GM19397 (cell line): ENCODE measurements around the gene PRKCA.

Experiments
- ATAC-seq: cut with Tn5 transposase; IDR thresholded peaks from one replicate; pipeline ENCODE4 v1.9.1; 2021; ENCODE audit warnings: mild to moderate bottlenecking, moderate library complexity; ENCODE audit not compliant: unreplicated experiment

The PRKCA gene

DNA sequence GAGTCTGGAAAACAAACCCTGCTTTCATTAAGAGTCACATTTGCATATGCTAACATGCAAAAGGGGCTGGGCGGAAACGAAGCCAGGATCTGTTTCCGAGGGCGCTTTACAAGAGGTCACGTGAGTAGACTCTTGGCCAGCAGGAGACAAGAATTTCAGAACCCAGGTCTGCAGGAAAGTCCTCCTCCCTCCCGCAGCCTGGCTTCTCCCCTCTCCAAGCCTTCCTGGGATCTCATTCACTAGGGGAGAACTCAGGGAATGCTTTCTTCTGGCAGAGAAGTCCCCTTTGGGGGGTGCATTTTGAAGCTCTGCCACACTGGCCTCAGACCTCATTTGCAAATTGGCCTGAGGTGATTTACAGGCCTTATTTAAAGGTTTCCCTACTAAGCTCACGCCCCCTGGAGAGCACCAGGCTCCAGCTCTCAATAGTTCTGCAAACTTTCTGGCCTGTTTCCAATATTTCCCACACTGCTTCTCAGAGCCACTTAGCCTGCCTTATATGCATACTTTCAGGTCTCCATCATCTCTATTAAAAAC lies 475.3 kb downstream of the PRKCA start:
- no peak for ATAC-seq

DNA sequence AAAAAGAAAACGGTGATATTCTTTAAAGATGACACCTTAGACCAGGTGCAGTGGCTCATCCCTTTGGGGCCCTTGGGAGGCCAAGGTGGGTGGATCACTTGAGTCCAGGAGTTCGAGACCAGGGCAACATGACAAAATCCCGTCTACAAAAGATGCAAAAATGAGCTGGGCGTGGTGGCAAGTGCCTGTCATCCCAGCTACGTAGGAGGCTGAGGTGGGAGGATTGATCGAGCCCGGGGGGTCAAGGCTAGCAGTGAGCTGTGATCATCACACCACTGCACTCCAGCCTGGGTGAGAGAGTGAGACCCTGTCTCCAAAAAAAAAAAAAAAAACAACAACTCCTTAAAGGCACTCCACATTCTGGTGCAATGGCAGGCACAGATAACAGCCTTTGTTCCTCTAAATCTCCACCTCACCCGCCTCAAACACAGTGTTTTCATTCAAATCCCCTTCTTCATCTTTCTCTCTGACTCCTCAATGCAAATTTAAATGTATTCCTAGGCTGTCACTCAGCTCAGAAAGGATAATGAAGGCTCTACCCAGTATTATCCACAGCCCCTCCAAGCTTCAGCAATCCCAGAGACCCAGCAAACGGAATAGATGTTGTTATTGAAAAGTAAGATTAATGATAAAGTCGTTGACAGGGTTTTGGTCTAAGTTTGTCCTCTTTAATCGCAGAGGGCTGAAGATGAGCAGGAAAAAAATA lies 476.3 kb downstream of the PRKCA start:
- ATAC-seq, result no peak

DNA sequence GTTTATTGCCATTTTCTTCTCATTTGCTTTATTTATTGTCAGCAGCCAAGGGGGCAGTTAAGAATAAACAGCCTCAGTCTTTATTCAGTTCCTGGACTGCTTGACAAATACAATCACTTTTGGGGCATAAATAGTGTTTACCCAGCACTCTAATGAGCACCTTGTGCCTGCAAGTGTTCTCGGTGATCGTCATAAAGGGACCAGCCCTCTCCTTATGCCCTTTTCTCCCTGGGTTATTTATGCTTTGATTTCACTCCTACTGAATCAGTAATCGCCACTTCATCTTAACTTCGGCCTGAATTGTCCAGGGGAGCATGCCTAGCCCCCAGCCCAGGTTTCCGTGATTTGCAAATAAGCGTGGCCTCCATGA lies 476.8 kb downstream of the PRKCA start:
- ATAC-seq, result no peak

DNA sequence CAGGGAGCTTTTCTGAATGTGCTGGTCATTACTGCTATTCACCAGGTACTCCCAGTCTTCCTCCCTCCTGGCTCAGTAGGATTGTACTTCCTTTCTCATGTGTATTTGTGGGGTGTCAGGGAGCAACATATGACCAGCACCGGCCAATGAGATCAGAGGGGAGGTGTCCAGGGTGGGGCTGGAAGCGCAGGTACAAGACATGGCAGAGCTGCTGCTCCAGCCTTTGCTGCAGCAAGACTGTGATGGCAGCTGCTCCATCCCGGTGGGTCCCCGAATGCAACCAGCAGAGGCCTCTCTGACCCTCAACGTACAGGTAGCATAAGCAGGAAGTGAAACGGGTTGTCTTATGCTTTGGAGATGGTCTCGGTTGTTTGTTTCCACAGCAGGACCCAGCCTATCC lies 478.7 kb downstream of the PRKCA start:
- ATAC-seq, result no peak

DNA sequence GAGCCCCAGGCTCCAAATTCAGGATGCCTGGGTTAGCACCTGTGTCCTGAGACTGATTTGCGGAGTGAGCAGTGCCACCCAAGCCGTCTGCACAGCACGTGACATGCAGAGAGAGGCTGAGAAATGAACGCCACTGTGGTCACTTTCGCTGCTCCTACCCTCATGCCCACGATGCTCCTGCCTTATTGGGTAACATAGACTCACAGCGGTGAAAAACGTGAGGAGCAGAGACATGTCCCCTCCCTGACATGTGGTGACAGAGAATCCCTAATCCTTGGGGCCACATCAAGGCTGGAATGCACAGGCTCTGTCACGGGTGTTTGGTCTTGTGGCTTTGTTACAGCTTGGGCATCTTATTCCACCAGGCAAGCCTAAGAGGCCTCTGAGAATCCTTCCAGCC lies 480.4 kb downstream of the PRKCA start:
- ATAC-seq, result no peak

DNA sequence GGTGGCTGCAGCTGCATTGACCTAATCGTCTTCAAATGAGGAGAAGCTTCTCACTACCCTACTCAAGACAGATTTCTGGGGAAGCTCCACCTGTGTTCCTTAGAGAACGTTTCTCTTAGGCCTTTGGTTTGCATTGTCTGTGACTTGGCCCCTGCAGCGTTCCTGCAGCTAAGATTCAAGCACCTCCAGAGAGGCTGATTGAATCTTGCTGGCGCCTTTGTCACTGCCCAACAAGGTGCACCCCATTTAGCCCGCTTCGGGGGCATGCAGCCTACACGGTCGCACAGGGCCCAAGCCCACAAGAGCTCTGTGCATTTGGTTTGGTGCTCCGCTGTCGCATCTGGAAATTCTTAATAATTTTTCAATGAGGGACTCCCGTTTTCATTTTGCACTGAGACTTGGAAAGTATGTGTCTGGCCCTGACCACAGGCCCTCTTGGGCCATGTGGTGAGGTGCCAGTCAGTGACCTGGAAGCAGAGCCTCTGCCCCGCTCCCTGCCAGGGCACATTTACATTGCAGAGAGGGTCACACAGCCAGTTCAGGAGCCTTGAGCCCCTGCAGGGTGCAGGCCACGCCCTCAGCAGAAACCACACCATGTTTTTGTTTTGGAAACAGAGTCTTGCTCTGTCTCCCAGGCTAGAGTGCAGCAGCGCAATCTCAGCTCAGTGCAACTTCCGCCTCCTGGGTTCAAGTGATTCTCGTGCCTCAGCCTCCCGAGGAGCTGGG lies 481.4 kb downstream of the PRKCA start:
- no peak for ATAC-seq

DNA sequence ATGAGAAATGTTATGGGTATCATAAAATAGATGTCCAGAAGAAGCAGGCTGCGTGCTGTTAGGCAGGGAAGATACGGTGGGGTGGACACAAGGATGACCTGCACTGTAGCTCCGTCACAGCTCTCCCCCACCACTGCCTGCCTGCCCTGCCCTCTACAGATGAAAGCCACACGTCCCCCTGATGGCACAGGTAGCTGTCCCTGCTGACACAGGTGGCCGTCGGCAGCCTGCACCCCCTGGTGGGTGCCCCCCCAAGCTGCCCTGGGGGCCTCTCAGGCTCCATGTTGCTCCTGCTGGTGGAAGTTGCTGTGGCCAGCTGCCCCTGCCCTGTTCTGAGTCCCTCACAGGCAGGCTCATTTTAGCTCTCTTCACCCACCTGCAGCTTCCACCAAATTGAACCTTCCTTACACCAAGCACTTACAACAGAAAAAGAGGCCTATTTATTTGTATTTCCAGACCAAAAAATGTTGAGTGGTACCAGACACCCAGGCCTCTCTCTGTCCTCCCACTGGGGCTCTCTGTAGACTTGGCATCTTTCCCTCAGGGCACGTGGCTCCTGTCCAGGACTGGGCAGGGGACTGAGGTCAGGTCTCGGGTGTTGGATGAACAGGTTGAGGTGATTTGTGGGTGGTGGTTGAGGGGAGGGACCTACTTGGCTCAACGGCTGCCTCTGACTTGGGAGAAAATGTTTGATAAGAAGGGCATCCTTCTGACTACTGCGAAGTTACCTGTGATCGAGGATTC lies 482.4 kb downstream of the PRKCA start:
- ATAC-seq, result no peak

DNA sequence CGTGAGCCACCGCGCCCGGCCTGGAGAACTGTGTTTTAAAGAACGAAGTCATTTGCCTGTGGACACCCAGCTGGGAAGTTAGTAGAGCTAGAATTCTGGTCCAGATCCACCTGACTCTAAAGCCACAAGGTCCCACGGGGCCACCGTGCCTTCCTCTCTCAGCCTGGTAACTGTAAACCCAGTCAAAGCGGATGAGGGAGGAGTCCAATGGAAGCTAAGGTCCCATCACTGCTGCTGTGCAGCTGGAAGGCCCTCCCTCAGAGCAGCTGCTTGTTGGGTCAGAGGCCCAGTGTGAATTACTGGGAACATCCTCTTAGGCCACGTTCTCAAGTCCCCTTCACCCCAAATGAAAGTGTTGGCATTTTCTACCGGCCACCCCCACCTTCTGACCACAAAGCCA lies 483.7 kb downstream of the PRKCA start:
- ATAC-seq, result no peak

DNA sequence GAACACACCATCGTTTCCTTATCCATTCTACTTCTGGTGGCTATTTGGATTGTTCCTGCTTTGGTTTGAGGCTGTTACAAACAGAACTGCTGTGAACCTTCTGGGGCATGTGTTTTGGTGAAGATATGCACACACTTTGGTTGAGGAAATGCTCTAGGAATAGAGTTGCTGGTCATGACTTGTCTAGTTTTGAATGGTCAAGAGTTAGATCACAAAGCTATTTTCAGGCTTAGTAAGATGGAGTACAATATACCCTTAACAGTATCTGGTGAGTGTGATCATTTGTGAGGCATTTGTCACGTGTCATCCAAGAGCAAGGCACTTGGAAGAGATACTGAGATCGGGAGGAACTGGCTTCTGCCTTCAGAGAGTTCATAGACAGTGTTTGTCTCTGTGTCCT lies 485.5 kb downstream of the PRKCA start:
- ATAC-seq, result no peak

DNA sequence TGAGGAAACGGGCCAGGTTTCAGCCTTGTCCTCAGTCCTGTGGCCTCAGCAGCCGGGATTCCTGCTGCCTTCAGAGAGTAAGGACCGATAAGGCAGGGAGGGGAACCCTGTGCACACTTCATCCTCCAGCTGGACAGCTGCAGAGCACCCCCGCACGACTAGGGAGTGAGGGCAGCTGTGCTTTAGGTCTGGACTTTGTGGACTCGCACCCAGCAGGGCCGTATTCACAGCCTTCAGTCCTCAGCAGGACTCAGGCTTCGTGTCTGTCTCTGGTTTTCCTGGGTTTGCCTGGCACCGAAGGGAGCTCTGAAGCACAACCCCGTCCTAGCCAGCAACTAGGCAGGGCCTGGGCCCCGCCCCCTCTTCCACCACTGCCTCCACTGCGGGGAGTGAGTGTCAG lies 486.7 kb downstream of the PRKCA start:
- ATAC-seq, result no peak

DNA sequence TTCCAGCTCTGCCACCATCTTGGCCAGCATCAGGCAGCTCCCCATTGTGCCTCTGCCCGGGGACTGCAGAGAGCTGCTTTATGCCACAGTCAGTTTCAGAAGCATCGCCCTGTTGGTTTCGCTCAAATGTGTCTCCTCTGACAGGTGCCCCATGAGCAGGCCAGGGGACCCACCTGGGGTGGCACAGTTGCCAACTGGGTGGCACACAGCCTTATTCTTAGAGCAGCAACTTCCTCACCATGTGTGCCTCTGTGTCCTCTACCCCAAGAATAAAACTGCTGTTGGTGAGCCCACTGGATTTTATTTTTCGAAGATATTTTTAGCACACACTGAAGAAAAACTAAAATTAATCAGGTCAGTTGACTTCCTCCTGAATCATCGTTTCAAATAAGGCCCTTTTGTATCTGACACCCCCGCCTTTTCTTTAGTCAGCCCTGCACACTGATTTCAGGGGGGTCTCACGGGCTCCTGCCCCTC lies 487.6 kb downstream of the PRKCA start:
- no peak for ATAC-seq

DNA sequence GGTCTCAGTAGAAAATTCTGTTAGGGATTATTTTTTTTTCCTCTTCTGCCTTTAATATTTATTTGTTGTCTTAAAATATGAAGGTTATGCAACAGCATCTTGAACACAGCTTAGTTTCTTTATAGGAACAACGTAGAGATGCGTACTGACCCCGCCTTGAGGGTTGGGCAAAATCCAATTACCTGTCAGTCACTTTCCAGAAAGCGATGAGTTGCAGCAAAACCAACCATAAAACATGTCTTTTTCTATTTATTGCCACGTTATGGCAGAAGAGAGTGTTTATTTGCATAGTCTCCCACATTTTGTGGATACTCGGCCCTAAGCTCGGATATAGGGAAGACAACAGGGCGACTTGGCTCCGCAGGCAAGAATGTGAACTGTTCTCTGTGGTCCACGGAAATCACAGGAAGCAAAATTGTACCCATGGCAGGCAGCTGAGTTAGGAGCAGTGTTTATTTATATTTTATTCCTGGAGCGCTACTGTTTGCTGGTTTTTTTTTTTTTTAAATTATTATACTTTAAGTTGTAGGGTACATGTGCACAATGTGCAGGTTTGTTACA lies 488.2 kb downstream of the PRKCA start:
- no peak for ATAC-seq

DNA sequence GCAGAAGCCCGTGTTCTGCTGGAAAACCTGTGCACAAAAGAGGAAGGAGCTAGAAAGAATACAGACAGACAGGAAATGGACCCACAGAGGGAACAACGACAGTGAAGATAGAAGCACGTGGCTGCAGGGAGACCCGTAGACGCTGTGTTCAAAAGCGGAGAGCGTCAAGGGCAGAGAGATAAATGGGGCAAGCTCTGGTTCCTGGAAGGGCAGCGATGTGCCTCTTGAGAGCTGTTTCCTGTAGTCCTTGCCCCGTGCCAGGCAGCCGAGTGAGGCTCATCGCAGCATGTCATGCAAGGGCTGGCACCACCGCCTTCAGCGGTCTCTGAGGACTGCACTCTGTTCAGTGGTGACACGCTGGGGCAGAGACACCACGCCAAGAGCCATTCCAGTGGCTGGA lies 488.9 kb downstream of the PRKCA start:
- ATAC-seq, result no peak

DNA sequence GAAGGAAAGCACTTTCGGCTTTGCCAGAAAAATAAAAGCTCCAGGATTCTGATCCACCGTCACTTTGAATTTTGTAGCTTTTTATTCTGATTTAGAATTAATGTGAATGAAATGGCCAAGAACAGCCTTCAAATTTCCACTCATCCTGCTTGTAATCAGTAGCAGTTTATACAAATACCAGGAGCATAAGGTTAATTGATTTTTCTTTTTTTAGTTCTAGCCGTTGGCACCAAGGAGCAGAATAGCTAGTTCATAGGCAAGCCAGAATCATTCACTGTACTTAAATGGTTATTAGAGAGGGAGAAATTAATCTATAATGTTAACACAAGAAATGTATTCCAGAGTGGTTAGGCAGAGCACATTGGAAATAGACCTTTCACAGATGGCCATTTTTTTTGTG lies 491.4 kb downstream of the PRKCA start:
- no peak for ATAC-seq

DNA sequence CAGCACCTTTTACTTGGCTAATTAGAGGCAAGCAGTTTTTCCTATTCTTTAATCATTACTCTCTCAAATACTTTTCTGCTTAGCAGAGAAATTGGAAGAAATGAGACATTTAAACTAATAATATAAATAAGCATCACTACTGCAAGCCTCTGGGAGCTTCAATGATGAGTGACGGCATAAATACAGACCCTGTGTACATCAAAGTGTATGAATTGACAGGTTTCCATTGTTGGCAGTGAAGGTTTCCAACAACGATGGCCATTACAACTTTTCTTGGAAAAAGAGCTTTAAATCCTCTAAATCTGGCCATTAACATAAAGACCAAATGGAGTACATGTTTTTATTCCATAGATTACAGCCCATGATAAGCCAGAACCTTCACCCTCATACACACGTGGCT lies 493.1 kb downstream of the PRKCA start:
- no peak for ATAC-seq

DNA sequence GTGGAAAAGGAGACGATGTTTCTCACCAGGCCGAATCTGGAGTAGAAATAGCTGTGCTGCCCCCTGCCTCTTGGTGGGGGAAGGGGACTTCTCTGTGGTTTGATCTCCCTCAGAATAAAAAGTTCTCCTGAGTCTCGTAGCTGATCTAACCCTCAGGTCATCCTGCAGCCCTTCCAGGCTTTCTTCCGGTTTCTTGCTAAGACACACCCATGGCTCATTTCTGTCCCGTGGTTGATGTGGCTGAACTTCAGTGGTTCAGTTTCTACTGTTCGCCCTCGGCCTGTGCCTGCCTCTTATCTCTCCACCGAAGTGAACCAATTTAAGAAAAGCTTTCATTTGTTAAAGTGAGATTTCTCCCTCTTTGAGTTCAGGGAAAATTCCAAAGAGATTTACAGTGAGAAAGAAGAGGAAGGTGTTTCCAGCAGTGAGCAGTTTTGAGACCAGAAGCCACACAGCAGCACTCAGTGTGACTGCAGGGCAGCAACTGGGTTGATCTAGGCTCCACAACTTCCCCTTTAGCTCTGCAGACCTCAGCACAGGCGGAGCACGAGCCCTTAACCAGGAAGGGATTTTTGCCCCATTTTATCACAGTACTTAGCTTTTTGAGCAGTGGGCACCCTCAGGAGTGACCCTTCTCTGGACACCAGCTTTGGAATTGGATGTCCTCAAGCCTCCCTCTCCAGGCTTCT lies 497.6 kb downstream of the PRKCA start:
- no peak for ATAC-seq

DNA sequence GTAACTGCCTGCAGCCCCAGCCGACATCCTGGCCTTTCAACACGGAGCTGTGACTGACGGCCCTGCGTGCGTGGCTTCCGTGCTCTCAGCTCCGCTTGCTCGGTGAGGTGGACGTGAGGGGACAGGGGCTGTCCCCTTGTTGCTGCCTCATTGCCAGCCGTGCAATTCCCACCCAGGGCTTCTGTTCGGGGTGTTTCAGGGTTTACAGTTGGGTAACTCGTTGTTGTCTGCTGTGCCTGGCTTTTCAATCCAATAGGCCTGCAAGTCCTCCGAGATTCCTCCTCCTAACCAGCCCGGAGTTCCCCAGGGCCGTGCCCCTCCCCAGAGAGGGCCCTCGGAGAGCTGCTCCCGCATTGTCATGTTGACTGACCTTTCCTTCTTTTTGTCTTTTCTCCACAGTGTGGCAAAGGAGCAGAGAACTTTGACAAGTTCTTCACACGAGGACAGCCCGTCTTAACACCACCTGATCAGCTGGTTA lies 501.1 kb downstream of the PRKCA start:
- ATAC-seq, result no peak

DNA sequence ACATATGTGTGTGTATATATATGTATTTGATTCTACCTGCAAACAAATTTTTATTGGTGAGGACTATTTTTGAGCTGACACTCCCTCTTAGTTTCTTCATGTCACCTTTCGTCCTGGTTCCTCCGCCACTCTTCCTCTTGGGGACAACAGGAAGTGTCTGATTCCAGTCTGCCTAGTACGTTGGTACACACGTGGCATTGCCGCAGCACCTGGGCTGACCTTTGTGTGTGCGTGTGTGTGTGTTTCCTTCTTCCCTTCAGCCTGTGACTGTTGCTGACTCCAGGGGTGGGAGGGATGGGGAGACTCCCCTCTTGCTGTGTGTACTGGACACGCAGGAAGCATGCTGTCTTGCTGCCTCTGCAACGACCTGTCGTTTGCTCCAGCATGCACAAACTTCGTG lies 503.2 kb downstream of the PRKCA start:
- no peak for ATAC-seq

DNA sequence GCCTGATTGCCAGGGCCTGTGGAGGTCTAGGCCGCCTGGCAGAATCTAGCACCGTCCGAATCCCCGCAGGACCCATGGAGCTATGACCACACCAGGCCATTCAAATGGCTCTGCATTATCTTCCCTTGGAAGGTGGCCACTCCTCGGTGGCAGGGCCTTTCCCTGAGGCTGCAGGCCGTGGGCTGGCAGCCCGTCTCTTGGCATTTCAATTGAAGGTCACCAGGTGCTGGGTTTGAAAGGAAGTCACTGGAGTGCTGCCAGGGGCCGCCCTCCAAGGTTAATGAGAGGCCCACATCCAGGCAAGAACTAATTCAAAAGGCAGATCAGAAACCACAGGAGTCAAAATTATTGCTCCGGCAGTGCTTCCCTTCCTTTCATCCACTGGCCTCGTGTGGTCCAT lies 504.8 kb downstream of the PRKCA start:
- no peak for ATAC-seq

DNA sequence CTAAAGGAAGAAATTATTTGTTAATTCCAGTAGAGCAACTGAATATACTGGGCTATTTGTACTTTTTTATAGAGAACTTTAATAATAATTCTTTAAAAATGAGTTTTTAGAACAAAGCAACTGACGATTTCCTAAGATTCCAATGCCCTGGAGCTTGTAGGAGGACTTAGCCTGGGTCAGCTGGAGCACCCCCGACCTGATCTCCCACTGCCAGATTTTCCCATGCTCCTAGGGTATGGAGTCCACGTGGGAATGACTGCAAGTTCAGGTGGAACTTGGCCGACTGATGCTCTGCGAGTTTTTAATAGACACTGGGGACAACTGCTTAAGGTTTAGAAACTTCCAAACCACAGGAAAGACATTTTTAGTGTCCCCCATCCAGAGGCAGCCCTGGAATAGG lies 507.0 kb downstream of the PRKCA start:
- no peak for ATAC-seq
